H9 (cell line): ENCODE data around the gene PGPEP1. TPM values are rescaled to one million over a fixed set of nuclear protein-coding genes. Genes with fewer than 3 reads are reported as not detected.

Experiments
- DNase-seq: peaks from one replicate; pipeline ENCODE4 v3.0.0-alpha.2; 2017
- H2AFZ ChIP-seq: one replicate; pipeline ENCODE4 v1.6.1; 2013; ENCODE audit warnings: mild to moderate bottlenecking, low read length, control low read depth, moderate library complexity
- H2AK5ac ChIP-seq: 2 replicates; pipeline ENCODE4 v1.6.1; 2013; ENCODE audit warnings: low read length, control low read depth, mixed read lengths; ENCODE audit not compliant: insufficient read length
- H2BK120ac ChIP-seq: one replicate; pipeline ENCODE4 v1.6.1; 2013; ENCODE audit warnings: low read depth, mild to moderate bottlenecking, low read length, control low read depth, inconsistent platforms; ENCODE audit not compliant: poor library complexity, severe bottlenecking
- H2BK12ac ChIP-seq: 2 replicates; pipeline ENCODE4 v1.6.1; 2013; ENCODE audit warnings: low read length, control low read depth, mixed read lengths, low read depth; ENCODE audit not compliant: insufficient read length
- H2BK15ac ChIP-seq: 2 replicates; pipeline ENCODE4 v1.6.1; 2013; ENCODE audit warnings: low read depth, low read length, control low read depth
- H2BK20ac ChIP-seq: one replicate; pipeline ENCODE4 v1.6.1; 2013; ENCODE audit warnings: low read depth, mild to moderate bottlenecking, low read length, control low read depth, inconsistent platforms; ENCODE audit not compliant: poor library complexity, severe bottlenecking
- H2BK5ac ChIP-seq: 2 replicates; pipeline ENCODE4 v1.6.1; 2013; ENCODE audit warnings: low read length, control low read depth, mixed read lengths; ENCODE audit not compliant: insufficient read length
- H3K14ac ChIP-seq: 2 replicates; pipeline ENCODE4 v1.6.1; 2013; ENCODE audit warnings: low read length, control low read depth; ENCODE audit not compliant: insufficient read depth
- H3K18ac ChIP-seq: 2 replicates; pipeline ENCODE4 v1.6.1; 2013; ENCODE audit warnings: low read depth, mild to moderate bottlenecking, mixed read lengths, low read length, control low read depth; ENCODE audit not compliant: insufficient read length
- H3K23ac ChIP-seq: 2 replicates; pipeline ENCODE4 v1.6.1; 2013; ENCODE audit warnings: low read length, control low read depth, mixed read lengths, low read depth; ENCODE audit not compliant: insufficient read length
- H3K23me2 ChIP-seq: 2 replicates; pipeline ENCODE4 v1.6.1; 2013; ENCODE audit warnings: low read depth, mild to moderate bottlenecking, mixed read lengths, low read length, control low read depth; ENCODE audit not compliant: insufficient read length, poor library complexity, severe bottlenecking
- H3K27ac ChIP-seq: 2 replicates; pipeline ENCODE4 v1.5.1; 2013; ENCODE audit warnings: low read length, control low read depth, mixed read lengths, low read depth; ENCODE audit not compliant: insufficient read length
- H3K27me3 ChIP-seq: 2 replicates; pipeline ENCODE4 v1.6.1; 2013; ENCODE audit warnings: low read length, control low read depth, inconsistent platforms; ENCODE audit not compliant: insufficient read depth
- H3K4ac ChIP-seq: 2 replicates; pipeline ENCODE4 v1.6.1; 2013; ENCODE audit warnings: low read depth, mild to moderate bottlenecking, control low read depth, inconsistent platforms, low read length, moderate library complexity
- H3K4me1 ChIP-seq: 2 replicates; pipeline ENCODE4 v1.6.1; 2013; ENCODE audit warnings: low read length, control low read depth, inconsistent platforms; ENCODE audit not compliant: insufficient read depth
- H3K4me2 ChIP-seq: 2 replicates; pipeline ENCODE4 v1.6.1; 2013; ENCODE audit warnings: low read length, control low read depth, mixed read lengths; ENCODE audit not compliant: insufficient read length, insufficient read depth
- H3K56ac ChIP-seq: 2 replicates; pipeline ENCODE4 v1.6.1; 2013; ENCODE audit warnings: low read depth, mild to moderate bottlenecking, mixed read lengths, low read length, control low read depth; ENCODE audit not compliant: insufficient read length
- H3K79me1 ChIP-seq: 2 replicates; pipeline ENCODE4 v1.6.1; 2013; ENCODE audit warnings: low read depth, mild to moderate bottlenecking, moderate library complexity, low read length, control low read depth, inconsistent platforms; ENCODE audit not compliant: insufficient read depth, poor library complexity, severe bottlenecking
- H3K79me2 ChIP-seq: 2 replicates; pipeline ENCODE4 v1.6.1; 2013; ENCODE audit warnings: low read length, control low read depth, inconsistent platforms; ENCODE audit not compliant: insufficient read depth
- H3K9ac ChIP-seq: 2 replicates; pipeline ENCODE4 v1.6.1; 2013; ENCODE audit warnings: low read length, control low read depth, mixed read lengths; ENCODE audit not compliant: insufficient read length; ENCODE audit errors: extremely low read depth
- H3K9me3 ChIP-seq: one replicate; pipeline ENCODE4 v1.6.1; 2013; ENCODE audit warnings: low read depth, low read length, inconsistent platforms; ENCODE audit not compliant: control insufficient read depth
- H3T11ph ChIP-seq: one replicate; pipeline ENCODE4 v1.6.1; 2013; ENCODE audit warnings: mild to moderate bottlenecking, low read length, control low read depth, inconsistent platforms
- H4K20me1 ChIP-seq: one replicate; pipeline ENCODE4 v1.6.1; 2013; ENCODE audit not compliant: control insufficient read depth, insufficient read length, insufficient read depth
- H4K5ac ChIP-seq: 2 replicates; pipeline ENCODE4 v1.6.1; 2013; ENCODE audit warnings: low read depth, mild to moderate bottlenecking, mixed read lengths, low read length, control low read depth; ENCODE audit not compliant: insufficient read length
- H4K8ac ChIP-seq: replicated peaks from 2 replicates; pipeline ENCODE4 v1.6.1; 2013; ENCODE audit warnings: low read length, control low read depth, mixed read lengths, low read depth; ENCODE audit not compliant: insufficient read length
- H4K91ac ChIP-seq: 2 replicates; pipeline ENCODE4 v1.6.1; 2013; ENCODE audit warnings: low read depth, mild to moderate bottlenecking, moderate library complexity, mixed read lengths, low read length, control low read depth; ENCODE audit not compliant: insufficient read length
- H3K27ac Mint-ChIP-seq, 3 experiments: 2 replicates in 2 of 3; 3 replicates in 1 of 3; pipeline ENCODE4 v1.8.0; 2020 to 2021; ENCODE audit warnings: mixed read lengths in 3 of 3, mild to moderate bottlenecking in 1 of 3, moderate library complexity in 1 of 3
- H3K27me3 Mint-ChIP-seq: 2 replicates; pipeline ENCODE4 v1.8.0; 2021; ENCODE audit warnings: low read depth, mild to moderate bottlenecking, moderate library complexity, mixed read lengths
- H3K36me3 Mint-ChIP-seq, 3 experiments: 2 replicates in 2 of 3; 3 replicates in 1 of 3; pipeline ENCODE4 v1.8.0; 2020 to 2021; ENCODE audit warnings: low read depth in 3 of 3, mixed read lengths in 3 of 3; ENCODE audit not compliant: insufficient read depth in 1 of 3
- H3K4me1 Mint-ChIP-seq, 2 experiments: 2 replicates each; pipeline ENCODE4 v1.8.0; 2020; ENCODE audit warnings: mixed read lengths in 2 of 2
- H3K4me3 Mint-ChIP-seq, 2 experiments: 2 replicates in 1 of 2; 3 replicates in 1 of 2; pipeline ENCODE4 v1.8.0; 2020 to 2021; ENCODE audit warnings: mild to moderate bottlenecking in 2 of 2, mixed read lengths in 2 of 2, moderate library complexity in 1 of 2
- H3K9me3 Mint-ChIP-seq, 2 experiments: 2 replicates in 1 of 2; 3 replicates in 1 of 2; pipeline ENCODE4 v1.8.0; 2020; ENCODE audit warnings: mild to moderate bottlenecking in 2 of 2, mixed read lengths in 2 of 2, moderate library complexity in 1 of 2
- WGBS: extraction: QIAGEN DNeasy Blood & Tissue Kit; methylation state at CpG from one replicate; pipeline ENCODE4 v1.1.7; 2013; ENCODE audit warnings: missing lambda C conversion rate, low lambda C conversion rate, mixed read lengths; ENCODE audit not compliant: insufficient read length; ENCODE audit errors: extremely low coverage; 5-methylcytosine and 5-hydroxymethylcytosine counted together
- total RNA-seq: library from RNA; stranded (reverse); gene quantifications from 2 replicates; pipeline ENCODE4 v1.2.1, GENCODE V29; 2021
- TF ChIP-seq, protein P1 (sequence below): fragments of 200-600 bp; sonication (generic); conservative IDR thresholded peaks from 3 replicates; pipeline ENCODE4 v1.8.0; 2021; ENCODE audit warnings: antibody characterized with exemption, mild to moderate bottlenecking

Gene PGPEP1
- total RNA-seq, 1 experiment from 2014 or later: 64.8 TPM

DNA sequence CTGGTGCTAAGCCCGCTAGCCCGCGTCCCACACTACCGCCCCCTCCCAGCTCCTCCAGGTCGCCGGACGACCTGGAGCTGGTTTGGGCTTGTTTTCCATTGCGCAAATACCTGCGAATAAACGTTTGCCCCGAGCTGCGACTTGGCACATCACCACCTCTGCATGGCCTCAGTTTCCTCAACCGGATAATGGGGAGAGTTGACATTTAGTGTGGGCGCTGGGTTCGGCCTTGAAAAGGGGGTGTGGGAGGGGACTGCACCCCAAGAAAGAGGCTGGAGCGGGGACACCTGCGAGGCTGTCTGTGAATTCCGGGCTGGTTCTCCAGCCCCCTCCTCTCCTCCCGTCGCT lies 48.0 kb upstream of the PGPEP1 start:
- WGBS: no CpG with 5 or more reads among the region's 20 CpGs

More for the DNA sequence above, 48.0 kb upstream of the PGPEP1 start:
- no peaks in the 10 kb centered on the region for H3K79me1 ChIP-seq
- peak overlapping the region; percentile 16 for H2BK5ac ChIP-seq
- no peak overlapping the region for H2BK120ac ChIP-seq
- H3T11ph ChIP-seq: no peak overlapping the region
- no peaks in the 10 kb centered on the region for H3K27me3 ChIP-seq
- no peaks in the 10 kb centered on the region for H3K9me3 ChIP-seq
- no peak overlapping the region for H2BK15ac ChIP-seq
- no peak overlapping the region for H3K4ac ChIP-seq
- DNase-seq: peak; percentile 71
- no peaks in the 10 kb centered on the region; the same call in 1 of the 2 replicates for H3K79me2 ChIP-seq
- H2AFZ ChIP-seq: no peak overlapping the region
- peak overlapping the region; percentile 76 for H3K4me2 ChIP-seq
- peaks cover 5% of the 10 kb centered on the region; the same call in 1 of the 2 replicates for H3K4me1 ChIP-seq
- H3K9ac ChIP-seq: peak overlapping the region; percentile 39
- peak overlapping the region; percentile 81 to 90 for H3K4me3 Mint-ChIP-seq
- no peak overlapping the region for H2BK20ac ChIP-seq
- peaks cover 5% of the 10 kb centered on the region for H3K27me3 Mint-ChIP-seq
- H3K56ac ChIP-seq: no peak overlapping the region
- H4K5ac ChIP-seq: no peak overlapping the region
- H4K91ac ChIP-seq: no peak overlapping the region
- H2AK5ac ChIP-seq: no peak overlapping the region
- no peak overlapping the region for H2BK12ac ChIP-seq
- no peaks in the 10 kb centered on the region for H4K20me1 ChIP-seq
- peaks cover 38 to 50% of the 10 kb centered on the region in 2 experiments for H3K4me1 Mint-ChIP-seq
- peak overlapping the region; percentile 54; the same call in 1 of the 2 replicates for H3K14ac ChIP-seq
- peak overlapping the region; percentile 91 to 98 (median 96); a peak in 6 of 7 replicates for H3K27ac Mint-ChIP-seq
- no peaks in the 10 kb centered on the region; a peak in 2 of 5 replicates for H3K9me3 Mint-ChIP-seq
- no peaks in the 10 kb centered on the region; a peak in 2 of 7 replicates for H3K36me3 Mint-ChIP-seq
- H3K23ac ChIP-seq: no peak overlapping the region
- peaks cover 13% of the 10 kb centered on the region for H3K23me2 ChIP-seq
- H4K8ac ChIP-seq: no peak overlapping the region
- H3K27ac ChIP-seq: peak overlapping the region; percentile 31
- H3K18ac ChIP-seq: peak overlapping the region; percentile 73
- TF ChIP-seq, protein P1, sequence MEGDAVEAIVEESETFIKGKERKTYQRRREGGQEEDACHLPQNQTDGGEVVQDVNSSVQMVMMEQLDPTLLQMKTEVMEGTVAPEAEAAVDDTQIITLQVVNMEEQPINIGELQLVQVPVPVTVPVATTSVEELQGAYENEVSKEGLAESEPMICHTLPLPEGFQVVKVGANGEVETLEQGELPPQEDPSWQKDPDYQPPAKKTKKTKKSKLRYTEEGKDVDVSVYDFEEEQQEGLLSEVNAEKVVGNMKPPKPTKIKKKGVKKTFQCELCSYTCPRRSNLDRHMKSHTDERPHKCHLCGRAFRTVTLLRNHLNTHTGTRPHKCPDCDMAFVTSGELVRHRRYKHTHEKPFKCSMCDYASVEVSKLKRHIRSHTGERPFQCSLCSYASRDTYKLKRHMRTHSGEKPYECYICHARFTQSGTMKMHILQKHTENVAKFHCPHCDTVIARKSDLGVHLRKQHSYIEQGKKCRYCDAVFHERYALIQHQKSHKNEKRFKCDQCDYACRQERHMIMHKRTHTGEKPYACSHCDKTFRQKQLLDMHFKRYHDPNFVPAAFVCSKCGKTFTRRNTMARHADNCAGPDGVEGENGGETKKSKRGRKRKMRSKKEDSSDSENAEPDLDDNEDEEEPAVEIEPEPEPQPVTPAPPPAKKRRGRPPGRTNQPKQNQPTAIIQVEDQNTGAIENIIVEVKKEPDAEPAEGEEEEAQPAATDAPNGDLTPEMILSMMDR: no peak
